ENCODE data around the gene ATP1A1. TPM values are rescaled to one million over a fixed set of nuclear protein-coding genes. Genes with fewer than 3 reads are reported as not detected.

The ATP1A1 gene
- total RNA-seq, 1 experiment from 2014 or later, result 286 TPM

GRCh38 chr1:116448785-116449385 lies 75.8 kb downstream of the ATP1A1 start (continued):
- TF ChIP-seq AFF4 (CRISPR knock-in tag; IDR thresholded peaks at IDR 0.05; ENCODE audit: borderline replicate concordance), result no peak
- no peak for TF ChIP-seq EMX1 (CRISPR knock-in tag; IDR thresholded peaks at IDR 0.05)
- TF ChIP-seq ZSCAN18 (CRISPR knock-in tag; IDR thresholded peaks at IDR 0.05), result no peak
- TF ChIP-seq ATF2 (CRISPR knock-in tag; IDR thresholded peaks at IDR 0.05; ENCODE audit: borderline replicate concordance, low read depth), result no peak
- TF ChIP-seq SMAD3 (CRISPR knock-in tag; IDR thresholded peaks at IDR 0.05; ENCODE audit: borderline replicate concordance), result no peak
- TF ChIP-seq CTCF (IDR thresholded peaks at IDR 0.05), result no peak
- no peak for TF ChIP-seq E2F4 (CRISPR knock-in tag; IDR thresholded peaks at IDR 0.05; ENCODE audit: borderline replicate concordance, low read depth)
- TF ChIP-seq FOXJ3 (CRISPR knock-in tag; IDR thresholded peaks at IDR 0.05; ENCODE audit: borderline replicate concordance), result no peak
- TF ChIP-seq ZNF281 (CRISPR knock-in tag; IDR thresholded peaks at IDR 0.05), result no peak
- TF ChIP-seq USF2 (CRISPR knock-in tag; IDR thresholded peaks at IDR 0.05), result no peak
- TF ChIP-seq NR3C1 (CRISPR knock-in tag; conservative IDR thresholded peaks at IDR 0.05; ENCODE audit: low read depth), result no peak
